COLO668 (cell line): ENCODE results near the gene ATP2C2.
A peak's percentile ranks its signal among the peaks of the same experiment; 100 is the strongest.
"Not testable (repeated sequence)": the region's sequence is repeated elsewhere in the genome, so short reads cannot be mapped to it uniquely, and the experiment has no call there.

Source experiments
- DNase-seq: peaks from one replicate; lab custom pipeline; 2025; ENCODE audit not compliant: unreplicated experiment; lab: John Stamatoyannopoulos, UW

ATP2C2 gene

GRCh38 chr16:84449156-84450140, 81.1 kb downstream of the ATP2C2 start:
- peak; percentile 97 for DNase-seq

DNA sequence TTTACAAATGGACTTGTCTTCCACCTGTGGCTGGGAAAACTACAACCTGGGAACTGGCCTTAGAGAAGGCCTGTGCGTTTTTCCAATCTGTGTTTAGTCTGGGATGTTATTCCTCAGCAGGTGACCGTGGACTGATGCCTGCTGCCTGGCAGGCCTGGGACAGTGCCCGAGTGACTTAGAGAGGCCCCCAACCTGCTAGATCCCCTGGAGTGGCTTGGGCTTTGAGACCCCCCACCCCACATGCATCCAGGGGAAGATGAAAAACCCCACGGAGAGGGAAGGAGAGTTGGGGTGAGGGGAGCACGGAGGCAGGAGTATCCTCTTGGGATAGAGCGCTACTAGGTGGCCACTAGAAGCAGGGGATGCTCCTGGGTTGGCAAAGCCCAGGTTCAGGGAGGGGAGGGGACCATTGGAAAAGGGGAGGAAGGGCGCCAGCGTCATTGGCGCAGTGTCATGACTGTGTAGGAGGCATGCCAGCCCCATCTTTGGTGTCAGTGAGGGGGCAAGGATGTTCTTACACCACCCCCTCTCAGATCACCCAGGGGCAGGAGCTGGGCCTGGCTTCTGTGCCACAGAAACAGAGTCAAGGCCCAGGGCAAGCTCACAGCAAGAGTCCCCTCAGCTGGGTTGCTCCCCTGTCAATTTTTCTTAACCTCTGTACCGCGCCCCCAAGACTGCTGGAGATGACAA, 82.0 kb downstream of the ATP2C2 start:
- DNase-seq, result no peak

DNA sequence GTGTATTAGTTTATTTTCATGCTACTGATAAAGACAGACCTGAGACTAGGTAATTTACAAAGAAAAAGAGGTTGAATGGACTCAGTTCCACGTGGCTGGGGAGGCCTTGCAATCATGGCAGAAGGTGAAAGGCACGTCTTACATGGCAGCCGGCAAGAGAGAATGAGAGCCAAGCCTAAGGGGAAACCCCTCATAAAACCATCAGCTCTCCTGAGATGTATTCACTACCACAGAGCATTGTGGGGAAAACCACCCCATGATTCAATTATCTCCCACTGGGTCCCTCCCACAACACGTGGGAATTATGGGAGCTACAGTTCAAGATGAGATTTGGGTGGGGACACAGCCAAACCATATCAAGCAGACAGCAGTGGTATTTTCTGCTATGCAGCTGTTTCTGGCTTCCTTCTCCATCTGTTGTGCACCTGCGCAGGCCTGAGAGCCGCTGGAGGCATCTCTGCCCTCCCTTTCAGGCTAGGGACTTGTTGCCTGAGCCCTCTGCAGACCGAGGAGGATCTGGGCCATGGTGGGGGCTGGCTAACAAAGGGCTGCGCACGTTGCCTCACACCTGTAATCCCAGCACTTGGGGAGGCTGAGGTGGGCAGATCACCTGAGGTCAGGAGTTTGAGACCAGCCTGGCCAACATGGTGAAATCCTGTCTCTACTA, 82.8 kb downstream of the ATP2C2 start:
- not testable (repeated sequence) for DNase-seq

GRCh38 chr16:84451781-84452180, 83.4 kb downstream of the ATP2C2 start:
- no peak for DNase-seq

GRCh38 chr16:84453061-84453752, 84.9 kb downstream of the ATP2C2 start:
- no peak for DNase-seq

DNA sequence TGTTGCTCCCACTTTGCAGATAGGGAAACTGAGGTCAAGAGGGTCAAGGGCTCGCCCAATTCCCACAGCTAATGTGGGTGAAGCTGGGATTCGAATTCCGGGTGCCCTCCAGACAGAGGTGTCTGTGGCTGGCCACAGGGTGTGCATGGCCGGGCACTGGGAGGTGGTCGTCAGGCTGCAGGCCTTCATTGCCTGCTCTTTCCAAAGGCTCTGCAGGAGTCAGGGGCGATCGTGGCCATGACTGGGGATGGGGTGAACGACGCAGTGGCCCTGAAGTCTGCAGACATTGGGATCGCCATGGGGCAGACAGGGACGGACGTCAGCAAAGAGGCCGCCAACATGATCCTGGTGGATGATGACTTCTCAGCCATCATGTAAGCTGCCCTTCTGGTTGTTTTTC, 86.3 kb downstream of the ATP2C2 start:
- DNase-seq, result no peak

- DNase-seq, result no peak
These were observed 86.7 kb downstream of the ATP2C2 start for GRCh38 chr16:84455031-84455430.

- DNase-seq, result no peak
These were observed 90.5 kb downstream of the ATP2C2 start for GRCh38 chr16:84458606-84459532.

DNA sequence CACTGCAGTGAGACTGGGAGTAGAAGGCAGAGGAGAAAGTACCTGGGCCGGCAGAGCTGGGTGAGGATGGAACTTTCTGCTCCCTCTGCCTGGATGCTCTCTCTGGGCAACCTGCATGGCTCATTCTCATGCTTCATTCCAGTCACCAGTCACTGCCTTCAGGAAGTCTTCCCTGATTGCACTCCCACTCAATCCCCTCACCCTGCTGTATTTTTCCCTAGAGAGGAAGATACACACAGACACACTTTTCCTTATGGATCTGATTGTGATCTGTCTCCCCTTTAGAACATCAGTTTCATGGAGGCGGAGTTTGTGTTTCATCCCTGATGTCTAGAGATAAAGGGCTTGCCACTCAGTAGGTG, 91.2 kb downstream of the ATP2C2 start:
- no peak for DNase-seq

- no peak for DNase-seq
These were observed 91.6 kb downstream of the ATP2C2 start for GRCh38 chr16:84459941-84460405.

DNA sequence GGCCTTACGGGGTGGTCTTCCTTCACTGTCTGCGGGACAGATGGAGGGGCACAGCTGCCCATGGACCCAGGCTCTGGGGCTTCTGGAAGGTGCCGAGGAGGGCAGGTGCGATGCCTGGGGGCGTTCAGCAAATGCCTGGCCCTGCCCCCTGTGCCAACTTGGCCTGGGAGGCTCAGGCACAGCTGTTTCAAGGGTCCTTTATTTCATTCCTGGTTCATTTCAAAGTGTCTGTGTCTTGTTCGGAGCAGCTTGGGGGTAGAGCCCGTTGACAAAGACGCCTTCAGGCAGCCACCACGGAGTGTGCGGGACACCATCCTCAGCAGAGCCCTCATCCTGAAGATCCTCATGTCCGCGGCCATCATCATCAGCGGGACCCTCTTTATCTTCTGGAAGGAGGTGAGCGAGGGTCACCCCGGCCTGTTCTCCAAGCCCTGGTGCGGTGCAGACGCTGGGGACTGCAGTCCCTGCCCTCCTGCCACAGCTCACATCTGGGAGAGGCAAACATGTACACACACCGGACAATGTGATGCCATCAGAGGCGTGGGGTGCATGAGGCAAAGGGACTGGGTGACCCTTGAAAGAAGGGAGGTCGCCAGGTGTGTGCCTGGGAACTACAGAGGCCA, 92.2 kb downstream of the ATP2C2 start:
- DNase-seq, result no peak

DNA sequence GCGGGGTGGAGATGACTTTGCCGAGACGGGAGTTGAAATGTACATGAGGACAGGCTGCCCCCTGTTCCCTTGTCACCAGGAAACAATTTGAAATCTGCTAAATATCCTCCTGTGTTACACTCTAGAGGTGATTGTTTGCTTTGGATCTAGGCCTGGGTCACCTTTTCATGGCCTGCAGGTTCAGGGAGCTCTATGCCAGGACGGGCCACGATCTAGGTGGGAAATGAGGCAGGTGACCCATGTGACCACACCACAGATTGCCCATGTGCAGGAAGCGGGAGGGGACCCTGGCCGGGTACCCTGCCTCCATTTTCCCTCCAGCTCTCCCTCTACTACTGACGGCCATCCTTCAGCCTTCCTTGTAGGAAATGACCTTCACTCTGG, 92.7 kb downstream of the ATP2C2 start:
- no peak for DNase-seq

GRCh38 chr16:84461413-84462295, 93.3 kb downstream of the ATP2C2 start:
- DNase-seq, result no peak

DNA sequence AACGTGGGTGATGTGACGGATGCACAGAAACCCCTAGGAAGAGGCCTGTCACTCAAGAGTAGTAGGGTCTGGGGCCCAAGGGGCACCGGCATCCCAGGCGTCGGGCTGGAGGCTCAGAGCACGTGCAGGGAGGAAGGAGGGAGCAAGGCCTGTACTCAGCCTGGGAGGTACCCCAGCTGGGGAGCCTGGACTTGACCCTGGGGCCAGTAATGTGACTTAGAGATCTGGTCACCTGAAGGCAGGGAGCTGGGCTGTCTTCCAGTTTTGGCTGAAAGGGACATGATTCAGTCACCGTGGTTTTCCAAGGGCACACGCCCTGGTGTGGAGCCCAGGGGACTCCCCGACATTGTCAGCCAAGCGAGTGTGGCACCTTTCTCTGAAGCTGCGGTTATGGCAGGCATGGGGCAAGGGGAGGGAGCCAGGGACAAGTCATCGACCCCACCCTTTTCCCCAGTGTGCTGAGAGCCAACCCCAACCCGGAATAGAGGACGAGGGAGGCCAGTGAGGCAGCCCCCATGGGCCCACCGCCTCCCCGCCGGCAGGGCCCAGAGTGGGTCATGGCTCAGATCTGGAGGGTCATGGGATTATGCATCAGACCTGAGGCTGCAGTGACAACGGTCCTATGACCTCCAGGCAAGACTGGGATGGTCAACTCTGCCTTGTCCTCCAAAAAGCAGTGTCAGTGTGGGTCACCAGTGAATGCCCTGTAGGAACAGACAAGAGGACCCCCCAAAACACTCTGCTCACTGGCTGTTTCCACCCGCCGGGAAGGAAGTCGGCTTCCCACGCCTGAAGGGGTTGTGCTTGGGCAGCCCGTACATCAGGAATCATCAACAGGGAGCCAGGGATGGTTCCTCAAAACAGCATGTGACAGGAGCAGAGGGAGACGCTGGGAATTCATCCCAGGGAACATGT, 94.2 kb downstream of the ATP2C2 start:
- no peak for DNase-seq

GRCh38 chr16:84463221-84463620, 94.9 kb downstream of the ATP2C2 start:
- DNase-seq, result no peak

- DNase-seq, result no peak
These were observed 95.8 kb downstream of the ATP2C2 start for GRCh38 chr16:84464116-84464515.

- no peak for DNase-seq
These were observed 96.8 kb downstream of the ATP2C2 start for GRCh38 chr16:84465154-84465553.
